ENCODE measurements around the gene AATK.

The AATK gene

DNA sequence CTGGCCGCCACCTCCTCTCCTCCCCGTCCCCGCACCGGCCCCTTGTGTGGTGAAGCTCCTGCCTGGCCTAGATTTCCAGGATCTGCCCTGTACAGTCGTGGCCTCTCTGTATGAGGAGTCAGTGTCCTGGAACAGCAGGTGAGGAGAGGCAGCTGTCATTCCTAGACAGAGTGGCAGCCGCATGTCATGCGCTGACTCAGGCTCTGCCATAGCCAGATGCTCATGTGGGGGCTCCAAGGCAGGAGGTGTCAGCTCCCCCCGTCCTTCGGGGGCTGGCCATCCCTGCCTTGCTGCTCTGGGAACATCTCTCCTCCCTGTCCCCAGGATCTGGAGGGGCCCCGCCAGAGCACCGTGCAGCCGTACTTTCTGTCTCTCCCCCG lies 70.6 kb downstream of the AATK start:
- peak overlapping the region; percentile 96 to 97 for H3K4ac ChIP-seq (ENCODE audit: low read depth in 1 of 2, low read length in 2 of 2)
- H3K36me3 ChIP-seq (ENCODE audit: control insufficient read depth in 1 of 2, insufficient read depth in 2 of 2, low read depth in 1 of 2, low read length in 2 of 2), result peaks cover 4 to 70% of the 10 kb centered on the region in 2 experiments
- no peaks in the 10 kb centered on the region for H3K27me3 ChIP-seq (ENCODE audit: control insufficient read depth in 1 of 2, insufficient read depth in 1 of 2, low read length in 2 of 2)
- peak overlapping the region; percentile 100 for H2BK15ac ChIP-seq (ENCODE audit: low read depth, poor library complexity, severe bottlenecking)
- peak overlapping the region; percentile 46 for H3K4me2 ChIP-seq (ENCODE audit: low read length, poor library complexity, severe bottlenecking)
- peak overlapping the region; percentile 76 to 98 for H2BK12ac ChIP-seq (ENCODE audit: low read length in 2 of 2)
- H3K14ac ChIP-seq (ENCODE audit: low read length in 2 of 2), result peak overlapping the region in 1 of 2 experiments; percentile 98
- H3K23ac ChIP-seq (ENCODE audit: low read length in 2 of 2), result peak overlapping the region in 1 of 2 experiments; percentile 57
- H3K27ac ChIP-seq (ENCODE audit: low read length, poor library complexity, severe bottlenecking), result peak overlapping the region; percentile 89
- peak overlapping the region; percentile 73 for H2AK5ac ChIP-seq (ENCODE audit: low read length, severe bottlenecking)
- peak overlapping the region; percentile 100 for H4K91ac ChIP-seq (ENCODE audit: low read length)
- WGBS, result 30% methylated on average over 13 of the region's 13 CpGs
- peaks cover 69% of the 10 kb centered on the region for H3K4me1 ChIP-seq (ENCODE audit: control insufficient read depth, insufficient read depth, low read depth, low read length)
- peak overlapping the region; percentile 2 to 49 for H3K4me3 ChIP-seq (ENCODE audit: insufficient read depth in 1 of 2, low read depth in 1 of 2, low read length in 2 of 2)
- DNase-seq, result no peak
- H3K9me3 ChIP-seq (ENCODE audit: control insufficient read depth, low read length), result no peaks in the 10 kb centered on the region
- H4K8ac ChIP-seq (ENCODE audit: low read length), result peak overlapping the region; percentile 89
- H3K9ac ChIP-seq (ENCODE audit: low read length), result peak overlapping the region; percentile 82
- peak overlapping the region; percentile 66 for H2AFZ ChIP-seq (ENCODE audit: low read depth, low read length)
- H2BK120ac ChIP-seq (ENCODE audit: low read depth, low read length), result peak overlapping the region; percentile 56
- H2BK5ac ChIP-seq (ENCODE audit: low read depth, low read length, poor library complexity, severe bottlenecking), result no peak overlapping the region
- H3K79me1 ChIP-seq (replicated peaks; ENCODE audit: low read length, poor library complexity, severe bottlenecking), result peaks cover 34% of the 10 kb centered on the region
- peak overlapping the region; percentile 58 to 98 for H3K18ac ChIP-seq (ENCODE audit: low read depth in 1 of 2, low read length in 2 of 2)

DNA sequence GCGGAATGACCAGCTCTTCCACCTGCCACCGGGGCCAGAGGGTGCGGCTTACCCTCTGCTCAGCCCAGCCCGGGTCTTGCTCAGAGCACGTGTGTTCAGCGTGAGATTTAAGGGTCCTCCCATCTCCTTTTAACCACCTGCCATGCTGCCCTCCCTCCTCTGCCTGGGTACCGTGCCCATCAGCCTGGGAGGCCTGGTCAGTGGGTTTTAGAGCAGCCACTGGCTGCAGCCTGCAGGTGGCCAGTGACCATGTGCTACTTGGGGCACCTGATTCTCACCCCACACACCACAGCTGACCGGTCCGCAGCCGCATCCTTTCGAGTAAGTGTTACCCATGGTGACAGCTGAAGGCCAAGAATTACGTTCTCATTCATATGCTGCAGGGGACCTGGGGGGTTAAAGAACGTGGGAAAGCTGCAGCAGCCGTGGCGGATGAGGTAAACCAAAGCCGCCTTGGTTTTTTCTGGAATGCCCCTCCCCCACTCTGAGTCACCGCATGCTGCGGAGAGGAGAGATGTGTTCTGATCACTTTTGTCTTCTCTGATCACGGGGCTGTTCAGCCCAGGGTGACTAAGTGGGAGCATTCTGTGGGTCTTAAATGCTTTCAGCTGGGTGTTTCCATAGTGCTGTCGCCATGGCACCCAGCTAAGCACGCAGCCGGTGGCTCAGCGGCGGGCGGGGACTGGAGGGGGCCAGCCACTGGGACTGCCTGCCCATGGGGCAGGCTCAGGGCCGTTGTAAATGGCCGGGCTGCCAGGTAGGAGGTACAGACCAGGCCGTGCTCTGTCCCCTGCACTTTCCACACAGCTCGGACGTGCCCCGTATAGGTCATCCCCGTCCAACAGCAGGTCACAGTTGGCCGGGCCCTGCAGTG lies 71.3 kb downstream of the AATK start:
- Histone ChIP-seq H3K4me1 (ENCODE audit: control insufficient read depth, insufficient read depth, low read depth, low read length) (peaks cover 70% of the 10 kb centered on the region), H3K36me3 (ENCODE audit: control insufficient read depth in 1 of 2, insufficient read depth in 2 of 2, low read depth in 1 of 2, low read length in 2 of 2) (peaks cover 0 to 70% of the 10 kb centered on the region in 2 experiments), H4K8ac (ENCODE audit: low read length) (peak overlapping the region; percentile 89), H2BK12ac (ENCODE audit: low read length in 2 of 2) (peak overlapping the region; percentile 76 to 98), H4K91ac (ENCODE audit: low read length) (peak overlapping the region; percentile 100), H3K4me3 (ENCODE audit: insufficient read depth in 1 of 2, low read depth in 1 of 2, low read length in 2 of 2) (peak overlapping the region; percentile 2 to 49), H3K79me1 (replicated peaks; ENCODE audit: low read length, poor library complexity, severe bottlenecking) (peaks cover 38% of the 10 kb centered on the region), H2BK120ac (ENCODE audit: low read depth, low read length) (peak overlapping the region; percentile 95), H3K18ac (ENCODE audit: low read depth in 1 of 2, low read length in 2 of 2) (peak overlapping the region; percentile 82 to 98), H2AK5ac (ENCODE audit: low read length, severe bottlenecking) (peak overlapping the region; percentile 73), H3K9ac (ENCODE audit: low read length) (peak overlapping the region; percentile 82), H2BK5ac (ENCODE audit: low read depth, low read length, poor library complexity, severe bottlenecking) (no peak overlapping the region), H3K27me3 (ENCODE audit: control insufficient read depth in 1 of 2, insufficient read depth in 1 of 2, low read length in 2 of 2) (no peaks in the 10 kb centered on the region), H3K4me2 (ENCODE audit: low read length, poor library complexity, severe bottlenecking) (peak overlapping the region; percentile 46), H3K4ac (ENCODE audit: low read depth in 1 of 2, low read length in 2 of 2) (peak overlapping the region; percentile 96 to 97), H2AFZ (ENCODE audit: low read depth, low read length) (peak overlapping the region; percentile 66), H3K14ac (ENCODE audit: low read length in 2 of 2) (peak overlapping the region in 1 of 2 experiments; percentile 98), H2BK15ac (ENCODE audit: low read depth, poor library complexity, severe bottlenecking) (peak overlapping the region; percentile 91), H3K23ac (ENCODE audit: low read length in 2 of 2) (peak overlapping the region in 1 of 2 experiments; percentile 57), H3K27ac (ENCODE audit: low read length, poor library complexity, severe bottlenecking) (peak overlapping the region; percentile 89), H3K9me3 (ENCODE audit: control insufficient read depth, low read length) (no peaks in the 10 kb centered on the region)
- DNase-seq, result peak; percentile 100
- 22% methylated on average over 33 of the region's 33 CpGs for WGBS

DNA sequence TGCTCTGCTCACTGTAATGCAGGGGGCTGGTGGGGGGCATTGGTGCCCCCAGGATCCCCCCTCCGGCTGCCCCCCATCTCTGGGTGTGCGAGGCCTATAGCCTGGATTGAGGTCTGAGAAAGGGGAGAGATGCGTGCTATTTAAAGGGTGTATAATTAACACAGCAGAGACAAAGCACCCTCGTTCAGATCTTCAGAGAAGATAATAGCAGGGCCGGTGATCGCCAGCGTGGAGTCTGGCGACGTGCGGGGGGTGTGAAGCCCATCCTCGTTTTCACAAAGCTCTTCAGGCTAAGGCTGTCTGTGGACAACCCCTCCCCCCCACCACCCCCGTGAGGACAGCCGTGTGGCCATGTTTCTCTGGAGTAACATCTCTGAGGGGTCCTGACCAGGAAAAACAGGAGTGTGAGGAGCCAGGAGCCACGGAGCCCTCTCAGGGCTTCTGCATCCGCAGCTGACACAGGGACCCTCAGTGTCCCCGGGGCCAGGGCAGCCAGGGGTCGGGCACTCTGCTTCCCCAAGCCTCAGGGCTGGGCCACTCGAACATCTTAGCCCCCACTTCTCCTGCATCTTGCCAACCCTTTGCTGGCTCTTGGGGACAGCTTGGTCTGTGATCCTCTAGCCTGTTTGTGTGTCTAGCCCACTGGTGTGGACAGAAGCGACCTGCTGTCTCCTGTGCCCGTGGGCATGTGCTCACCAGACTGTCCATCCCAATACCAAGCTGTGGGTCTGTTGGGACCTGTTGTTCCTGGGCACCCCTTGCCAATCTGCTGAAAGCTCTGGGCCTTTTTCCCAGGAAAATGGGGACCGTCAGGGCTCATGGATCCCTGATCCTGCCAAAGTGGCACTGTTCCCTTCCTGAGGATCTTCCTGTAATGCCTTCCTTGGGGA lies 72.2 kb downstream of the AATK start:
- H3K27ac ChIP-seq (ENCODE audit: low read length, poor library complexity, severe bottlenecking), result peak overlapping the region; percentile 46
- peak overlapping the region; percentile 55 to 64 for H3K4ac ChIP-seq (ENCODE audit: low read depth in 1 of 2, low read length in 2 of 2)
- H3K9ac ChIP-seq (ENCODE audit: low read length), result peak overlapping the region; percentile 52
- peak overlapping the region; percentile 79 to 82 for H3K18ac ChIP-seq (ENCODE audit: low read depth in 1 of 2, low read length in 2 of 2)
- H4K8ac ChIP-seq (ENCODE audit: low read length), result peak overlapping the region; percentile 88
- peak overlapping the region; percentile 91 for H2BK15ac ChIP-seq (ENCODE audit: low read depth, poor library complexity, severe bottlenecking)
- H3K23ac ChIP-seq (ENCODE audit: low read length in 2 of 2), result no peak overlapping the region
- peak overlapping the region; percentile 33 for H2AK5ac ChIP-seq (ENCODE audit: low read length, severe bottlenecking)
- peak overlapping the region in 1 of 2 experiments; percentile 61 for H3K14ac ChIP-seq (ENCODE audit: low read length in 2 of 2)
- peak overlapping the region; percentile 95 for H2BK120ac ChIP-seq (ENCODE audit: low read depth, low read length)
- DNase-seq, result no peak
- peak overlapping the region; percentile 67 for H4K91ac ChIP-seq (ENCODE audit: low read length)
- peaks cover 0 to 70% of the 10 kb centered on the region in 2 experiments for H3K36me3 ChIP-seq (ENCODE audit: control insufficient read depth in 1 of 2, insufficient read depth in 2 of 2, low read depth in 1 of 2, low read length in 2 of 2)
- peaks cover 73% of the 10 kb centered on the region for H3K4me1 ChIP-seq (ENCODE audit: control insufficient read depth, insufficient read depth, low read depth, low read length)
- H3K4me3 ChIP-seq (ENCODE audit: insufficient read depth in 1 of 2, low read depth in 1 of 2, low read length in 2 of 2), result no peak overlapping the region
- H2AFZ ChIP-seq (ENCODE audit: low read depth, low read length), result no peak overlapping the region
- no peak overlapping the region for H3K4me2 ChIP-seq (ENCODE audit: low read length, poor library complexity, severe bottlenecking)
- H2BK12ac ChIP-seq (ENCODE audit: low read length in 2 of 2), result peak overlapping the region; percentile 73 to 98
- WGBS, result 76% methylated on average over 21 of the region's 21 CpGs
- no peaks in the 10 kb centered on the region for H3K9me3 ChIP-seq (ENCODE audit: control insufficient read depth, low read length)
- H2BK5ac ChIP-seq (ENCODE audit: low read depth, low read length, poor library complexity, severe bottlenecking), result no peak overlapping the region
- no peaks in the 10 kb centered on the region for H3K27me3 ChIP-seq (ENCODE audit: control insufficient read depth in 1 of 2, insufficient read depth in 1 of 2, low read length in 2 of 2)
- peaks cover 40% of the 10 kb centered on the region for H3K79me1 ChIP-seq (replicated peaks; ENCODE audit: low read length, poor library complexity, severe bottlenecking)

Measured in mesenchymal stem cell (in vitro differentiated cells and primary cell).